Measurements from ENCODE around the gene LPP. TPM values are rescaled to one million over a fixed set of nuclear protein-coding genes. Genes with fewer than 3 reads are reported as not detected.

The LPP gene
- total and polyA plus RNA-seq, 2 of the 13 experiments (the other 11 are each of a cell fraction or from before 2014, with no cell fraction given) = 19.2 to 29.9 TPM

DNA sequence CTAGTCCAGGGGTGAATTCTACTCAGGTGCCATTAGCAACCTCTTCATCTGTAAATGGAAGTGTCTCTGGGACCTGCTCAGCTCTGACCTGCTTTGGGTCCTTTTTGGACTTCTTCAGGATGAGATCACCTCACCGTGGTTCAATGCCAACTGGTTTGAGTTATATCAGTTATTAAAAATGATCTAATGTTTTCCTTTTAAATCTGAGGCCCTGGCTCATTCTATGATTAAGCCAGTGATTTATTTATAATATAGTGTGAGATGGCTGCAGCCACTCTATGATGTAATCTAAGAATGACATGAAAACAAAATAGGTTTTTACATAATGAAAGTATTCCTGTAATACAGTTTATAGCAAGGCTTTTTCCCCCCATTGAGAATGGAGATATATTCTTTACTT lies 79.4 kb downstream of the LPP start (continued):
- no peak for TF ChIP-seq ZUFSP (CRISPR knock-in tag; IDR thresholded peaks at IDR 0.05; ENCODE audit: borderline replicate concordance)

- Histone ChIP-seq H2AFZ (ENCODE audit: low read length) (no peak overlapping the region), H3K9me3 (ENCODE audit: low read length) (no peaks in the 10 kb centered on the region), H4K20me1 (ENCODE audit: insufficient read depth, low read length) (no peaks in the 10 kb centered on the region; the same call in 1 of the 2 replicates), H3K4me3 (replicated peaks in 1 of 3; ENCODE audit: insufficient read depth in 1 of 3, low read depth in 2 of 3, low read length in 3 of 3) (no peak overlapping the region), H3K79me2 (ENCODE audit: insufficient read depth, low read length) (peaks cover 48% of the 10 kb centered on the region), H3K4me1 (ENCODE audit: insufficient read depth, low read length) (peaks cover 28% of the 10 kb centered on the region), H3K9ac (ENCODE audit: insufficient read depth, low read depth, low read length) (no peak overlapping the region), H3K36me3 (replicated peaks in 1 of 2; ENCODE audit: control insufficient read depth in 1 of 2, insufficient read depth in 2 of 2, low read length in 2 of 2) (peaks cover 3% of the 10 kb centered on the region in 2 experiments; a peak in 2 of 5 replicates), H3K4me2 (ENCODE audit: low read depth, low read length) (no peak overlapping the region), H3K27ac (ENCODE audit: extremely low read length, insufficient read depth, low read length) (no peak overlapping the region), H3K27me3 (ENCODE audit: control insufficient read depth in 1 of 2, insufficient read depth in 2 of 2, low read length in 2 of 2) (no peaks in the 10 kb centered on the region)
- CTCF ChIA-PET (ENCODE audit: low intra/inter-chr PET ratio, low total read pairs) = no interaction called here
- intact Hi-C loops (cut with micrococcal nuclease; ENCODE audit: unreplicated experiment) (no loop called here), in situ Hi-C loops (cut with HindIII; ENCODE audit: extremely low pct_ligation_motif_present, low pct_unique_long_range_greater_than_20kb) (no loop called here)
- no peak for TF ChIP-seq HOXA7 (CRISPR knock-in tag; IDR thresholded peaks at IDR 0.05)
- no peak for DNase-seq (ENCODE audit: low spot score)
- POLR2A ChIA-PET = interaction anchor here (1.1 kb wide), 1 partner anchor 61 kb away, joined by 3 read pairs; no protein-coding TSS in a partner anchor
- FAIRE-seq = no peak
- no TSS peak for BruUV-seq (replicated peaks)
- no peak for ATAC-seq
- 94% methylated on average over 3 of the region's 3 CpGs for WGBS (ENCODE audit: low lambda C conversion rate)
Observed at GRCh38 chr3:188234132-188234531, 80.2 kb downstream of the LPP start.

DNA sequence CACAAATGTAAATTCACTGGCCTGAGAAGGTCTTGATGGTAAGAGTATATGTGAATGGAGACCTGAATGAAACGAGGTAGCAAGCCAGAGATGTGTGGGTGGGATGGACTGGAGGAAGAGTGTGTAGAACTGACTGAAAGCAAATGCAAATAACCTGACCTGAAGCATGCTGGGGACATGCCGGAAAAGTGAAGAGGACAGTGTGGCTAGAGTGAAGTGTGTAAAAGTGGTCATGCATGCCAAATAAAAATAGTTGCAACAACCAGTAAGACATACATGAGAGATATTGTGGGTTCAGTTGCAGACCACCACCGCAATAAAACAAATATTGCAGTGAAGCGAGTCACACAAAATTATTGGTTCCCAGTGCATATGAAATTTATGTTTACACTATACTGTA lies 82.3 kb downstream of the LPP start:
- no peak overlapping the region for H3K4me2 ChIP-seq (ENCODE audit: low read depth, low read length)
- FAIRE-seq = no peak
- peaks cover 51% of the 10 kb centered on the region for H3K79me2 ChIP-seq (ENCODE audit: insufficient read depth, low read length)
- no TSS peak for BruUV-seq (replicated peaks)
- no peaks in the 10 kb centered on the region for H4K20me1 ChIP-seq (ENCODE audit: insufficient read depth, low read length)
- no peak for DNase-seq (ENCODE audit: low spot score)
- no peak overlapping the region for H2AFZ ChIP-seq (ENCODE audit: low read length)
- peaks cover 14% of the 10 kb centered on the region for H3K4me1 ChIP-seq (ENCODE audit: insufficient read depth, low read length)
- no peak overlapping the region for H3K4me3 ChIP-seq (replicated peaks in 1 of 3; ENCODE audit: insufficient read depth in 1 of 3, low read depth in 2 of 3, low read length in 3 of 3)
- TF ChIP-seq, protein P1, sequence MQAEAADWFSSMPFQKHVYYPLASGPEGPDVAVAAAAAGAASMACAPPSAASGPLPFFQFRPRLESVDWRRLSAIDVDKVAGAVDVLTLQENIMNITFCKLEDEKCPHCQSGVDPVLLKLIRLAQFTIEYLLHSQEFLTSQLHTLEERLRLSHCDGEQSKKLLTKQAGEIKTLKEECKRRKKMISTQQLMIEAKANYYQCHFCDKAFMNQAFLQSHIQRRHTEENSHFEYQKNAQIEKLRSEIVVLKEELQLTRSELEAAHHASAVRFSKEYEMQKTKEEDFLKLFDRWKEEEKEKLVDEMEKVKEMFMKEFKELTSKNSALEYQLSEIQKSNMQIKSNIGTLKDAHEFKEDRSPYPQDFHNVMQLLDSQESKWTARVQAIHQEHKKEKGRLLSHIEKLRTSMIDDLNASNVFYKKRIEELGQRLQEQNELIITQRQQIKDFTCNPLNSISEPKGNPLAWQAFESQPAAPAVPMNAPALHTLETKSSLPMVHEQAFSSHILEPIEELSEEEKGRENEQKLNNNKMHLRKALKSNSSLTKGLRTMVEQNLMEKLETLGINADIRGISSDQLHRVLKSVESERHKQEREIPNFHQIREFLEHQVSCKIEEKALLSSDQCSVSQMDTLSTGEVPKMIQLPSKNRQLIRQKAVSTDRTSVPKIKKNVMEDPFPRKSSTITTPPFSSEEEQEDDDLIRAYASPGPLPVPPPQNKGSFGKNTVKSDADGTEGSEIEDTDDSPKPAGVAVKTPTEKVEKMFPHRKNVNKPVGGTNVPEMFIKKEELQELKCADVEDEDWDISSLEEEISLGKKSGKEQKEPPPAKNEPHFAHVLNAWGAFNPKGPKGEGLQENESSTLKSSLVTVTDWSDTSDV (CRISPR knock-in tag; IDR thresholded peaks at IDR 0.05) = no peak
- no peak for TF ChIP-seq SRSF9 (IDR thresholded peaks at IDR 0.05; ENCODE audit: borderline replicate concordance, insufficient read depth, low read depth, low read length, poor library complexity, severe bottlenecking)
- TF ChIP-seq HNF1B (CRISPR knock-in tag; IDR thresholded peaks at IDR 0.05) = no peak
- no peak for TF ChIP-seq ZMAT3 (CRISPR knock-in tag; conservative IDR thresholded peaks at IDR 0.05)
- no peak for TF ChIP-seq MEF2D (CRISPR knock-in tag; IDR thresholded peaks at IDR 0.05)
- no peak for TF ChIP-seq HCFC1 (IDR thresholded peaks at IDR 0.05; ENCODE audit: low read depth, low read length)
- no peak for TF ChIP-seq ATF7-NPFF (CRISPR knock-in tag; IDR thresholded peaks at IDR 0.05; ENCODE audit: low read depth)
- in situ Hi-C loops (cut with HindIII; ENCODE audit: extremely low pct_ligation_motif_present, low pct_unique_long_range_greater_than_20kb) = no loop called here
- CTCF ChIA-PET (ENCODE audit: low intra/inter-chr PET ratio, low total read pairs) = no interaction called here
- no peak overlapping the region for H3K9ac ChIP-seq (ENCODE audit: insufficient read depth, low read depth, low read length)
- 99% methylated on average over 4 of the region's 4 CpGs for WGBS (ENCODE audit: low lambda C conversion rate)
- no peak overlapping the region for H3K27ac ChIP-seq (ENCODE audit: extremely low read length, insufficient read depth, low read length)
- ATAC-seq = no peak
- no peaks in the 10 kb centered on the region for H3K27me3 ChIP-seq (ENCODE audit: control insufficient read depth in 1 of 2, insufficient read depth in 2 of 2, low read length in 2 of 2)
- H3K36me3 ChIP-seq (replicated peaks in 1 of 2; ENCODE audit: control insufficient read depth in 1 of 2, insufficient read depth in 2 of 2, low read length in 2 of 2) = peaks cover 3 to 5% of the 10 kb centered on the region in 2 experiments; a peak in 2 of 5 replicates
- intact Hi-C loops (cut with micrococcal nuclease; ENCODE audit: unreplicated experiment) = no loop called here
- H3K9me3 ChIP-seq (ENCODE audit: low read length) = no peaks in the 10 kb centered on the region
- POLR2A ChIA-PET = no interaction called here
